Measurements from ENCODE around the gene CORIN.
A peak's percentile ranks its signal among the peaks of the same experiment; 100 is the strongest.
"Not testable (repeated sequence)": the region's sequence is repeated elsewhere in the genome, so short reads cannot be mapped to it uniquely, and the experiment has no call there.

Gene CORIN

GRCh38 chr4:47721892-47722575 is 115.8 kb downstream of the CORIN start:
- DNase-seq (ENCODE audit: low read depth): no peak

GRCh38 chr4:47721485-47721884 is 116.4 kb downstream of the CORIN start:
- no peak for DNase-seq (ENCODE audit: low read depth)

DNA sequence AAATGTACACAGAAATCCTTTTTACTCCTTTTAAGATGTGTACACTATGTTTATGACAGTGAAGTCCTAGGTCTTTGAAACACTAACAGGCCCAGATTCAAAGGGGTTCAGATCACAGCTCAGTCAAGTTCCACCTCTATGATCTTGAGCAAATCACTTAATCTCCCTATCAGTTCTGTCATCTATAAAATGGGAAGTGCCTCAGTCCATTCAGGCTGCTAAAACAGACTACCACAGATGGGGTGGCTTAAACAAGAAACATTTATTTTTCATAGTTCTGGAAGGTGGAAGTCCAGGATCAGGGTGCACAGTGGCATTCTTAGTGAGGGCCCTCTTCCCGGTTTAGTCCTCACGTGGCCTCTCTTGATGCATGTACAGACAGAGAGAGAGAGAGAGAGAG is 117.1 kb downstream of the CORIN start:
- DNase-seq (ENCODE audit: low read depth): no peak

GRCh38 chr4:47719576-47719975 is 118.3 kb downstream of the CORIN start:
- DNase-seq (ENCODE audit: low read depth): no peak

DNA sequence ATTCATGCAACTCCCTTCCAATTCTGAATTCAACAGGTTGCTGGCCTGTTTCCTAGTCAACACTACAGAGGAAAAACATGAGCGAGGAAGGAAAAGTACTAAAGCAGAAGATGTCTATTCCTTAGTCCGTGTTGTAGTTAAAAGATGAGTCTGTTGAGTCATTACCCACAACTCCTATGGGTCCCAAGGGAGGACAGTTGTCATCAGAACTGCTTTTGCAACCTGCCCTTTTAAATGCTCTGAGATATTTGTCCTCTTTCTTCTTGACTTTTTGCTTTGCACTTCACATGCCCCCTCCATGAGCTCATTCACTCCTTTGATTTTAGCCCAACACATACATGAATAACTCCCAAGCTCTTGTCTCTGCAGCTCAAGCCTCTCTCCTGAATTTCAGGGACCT is 119.2 kb downstream of the CORIN start:
- DNase-seq (ENCODE audit: low read depth): no peak

GRCh38 chr4:47717188-47717587 is 120.7 kb downstream of the CORIN start:
- no peak for DNase-seq (ENCODE audit: low read depth)

- no peak for DNase-seq (ENCODE audit: low read depth)
Observed at GRCh38 chr4:47715716-47716416, 122.0 kb downstream of the CORIN start.

DNA sequence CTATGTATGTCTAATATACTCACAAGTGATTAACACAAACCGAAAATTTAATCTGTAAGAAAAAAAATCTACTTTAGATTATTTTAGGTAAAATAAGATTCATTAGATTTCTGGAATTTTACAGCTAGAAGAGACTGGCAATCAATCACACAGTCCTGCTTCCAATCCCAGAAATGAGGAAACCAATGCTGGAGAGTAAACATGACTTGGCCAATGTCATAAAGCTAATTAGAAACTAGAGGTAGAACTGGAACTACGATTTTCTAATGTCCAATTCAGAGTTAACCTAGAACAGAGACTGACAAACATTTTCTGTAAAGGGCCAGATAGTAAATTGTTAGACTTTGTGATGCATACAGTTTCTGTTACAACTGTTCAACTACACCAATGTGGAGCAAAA is 123.6 kb downstream of the CORIN start:
- DNase-seq (ENCODE audit: low read depth): no peak

- no peak for DNase-seq (ENCODE audit: low read depth)
Observed at GRCh38 chr4:47713129-47713834, 124.6 kb downstream of the CORIN start.

DNA sequence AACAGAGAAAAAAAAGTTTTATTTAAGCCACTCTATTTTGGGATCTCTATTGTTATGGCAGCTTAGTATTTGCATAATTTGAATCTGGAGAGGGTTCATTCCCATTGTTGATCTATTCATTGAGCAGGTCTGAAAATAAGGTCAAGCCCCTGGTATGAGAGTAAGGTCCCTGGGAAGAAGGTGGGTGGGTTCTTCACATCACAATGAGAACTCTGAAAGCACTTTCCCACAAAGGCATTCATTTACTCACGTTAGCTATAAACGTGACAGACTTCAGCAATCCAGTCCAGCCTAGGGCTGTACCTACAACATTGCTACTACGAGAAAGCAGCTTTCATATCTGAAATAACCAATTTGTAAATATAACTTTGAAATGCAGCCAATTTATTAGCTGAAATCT is 126.2 kb downstream of the CORIN start:
- DNase-seq (ENCODE audit: low read depth): no peak

- DNase-seq (ENCODE audit: low read depth): no peak
Observed at GRCh38 chr4:47711183-47711582, 126.7 kb downstream of the CORIN start.

- not testable (repeated sequence) for DNase-seq (ENCODE audit: low read depth)
Observed at GRCh38 chr4:47706352-47706751, 131.5 kb downstream of the CORIN start.

GRCh38 chr4:47705326-47705981 is 132.4 kb downstream of the CORIN start:
- DNase-seq (ENCODE audit: low read depth): peak; percentile 36

- DNase-seq (ENCODE audit: low read depth): peak; percentile 36
Observed at GRCh38 chr4:47704693-47705325, 133.1 kb downstream of the CORIN start.

- DNase-seq (ENCODE audit: low read depth): no peak
Observed at GRCh38 chr4:47703956-47704355, 133.9 kb downstream of the CORIN start.

GRCh38 chr4:47703008-47703407 is 134.9 kb downstream of the CORIN start:
- no peak for DNase-seq (ENCODE audit: low read depth)

DNA sequence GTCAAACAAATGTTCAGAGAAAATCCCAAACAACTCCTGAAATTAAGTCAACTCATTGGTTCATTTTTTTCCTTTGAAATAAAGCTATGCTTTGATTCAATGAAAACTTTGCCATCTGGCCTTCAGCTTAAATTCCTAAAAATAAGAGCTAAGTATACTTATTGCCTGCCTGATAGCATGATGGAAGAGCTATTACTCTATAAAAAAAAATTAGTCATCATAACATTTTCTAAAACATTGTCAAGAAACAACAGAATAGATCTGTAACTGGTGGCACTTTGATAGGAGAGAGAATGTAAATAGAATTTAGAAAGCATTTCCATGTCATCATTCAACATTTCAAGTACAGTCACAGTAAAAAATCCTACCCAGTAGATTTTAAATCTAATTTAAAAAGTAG is 136.6 kb downstream of the CORIN start:
- no peak for DNase-seq (ENCODE audit: low read depth)

GRCh38 chr4:47698837-47699236 is 139.0 kb downstream of the CORIN start:
- no peak for DNase-seq (ENCODE audit: low read depth)

- DNase-seq (ENCODE audit: low read depth): no peak
Observed at GRCh38 chr4:47696823-47697222, 141.0 kb downstream of the CORIN start.

GRCh38 chr4:47695260-47695659 is 142.6 kb downstream of the CORIN start:
- no peak for DNase-seq (ENCODE audit: low read depth)

DNA sequence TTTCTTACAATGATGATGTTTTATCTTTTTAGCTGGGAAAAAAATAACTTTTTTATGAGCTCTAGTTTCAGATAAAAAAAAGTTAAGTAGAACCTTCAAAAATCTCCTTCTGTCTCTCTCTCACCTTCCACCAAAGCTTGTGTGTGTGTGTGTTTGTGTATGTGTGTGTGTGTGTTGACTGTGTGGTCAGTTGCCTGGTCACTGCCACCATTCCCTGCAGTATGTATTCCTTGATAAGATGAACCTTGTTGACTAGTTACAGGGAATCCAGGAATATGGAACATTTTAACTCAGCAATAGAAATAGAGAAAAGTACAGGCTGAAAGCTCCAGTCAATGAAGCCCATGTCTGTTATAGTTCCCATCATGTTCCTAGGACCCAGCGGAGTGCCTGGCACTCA is 143.5 kb downstream of the CORIN start:
- DNase-seq (ENCODE audit: low read depth): no peak

DNA sequence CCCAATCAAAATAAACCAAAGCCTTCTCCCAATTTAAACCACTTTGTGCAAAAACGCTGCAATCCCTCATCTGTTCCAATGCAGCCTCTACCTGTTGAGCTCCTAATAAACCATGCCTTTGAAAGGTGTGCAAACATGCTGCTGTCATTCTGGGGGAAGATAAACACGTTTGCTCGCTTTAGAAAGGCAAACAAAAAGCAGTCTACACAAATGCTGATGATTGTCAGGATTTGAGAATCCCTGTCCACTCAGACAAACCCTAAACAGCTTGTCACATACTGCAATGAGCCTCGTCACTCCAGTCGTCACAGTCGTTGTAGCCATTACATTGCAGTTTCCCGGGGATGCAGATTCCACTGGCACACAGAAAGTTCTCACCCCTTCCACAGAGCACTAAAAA is 145.2 kb downstream of the CORIN start:
- no peak for DNase-seq (ENCODE audit: low read depth)
